ENCODE measurements around the gene CFAP54. TPM values are rescaled to one million over a fixed set of nuclear protein-coding genes. Genes with fewer than 3 reads are reported as not detected.
A peak's percentile ranks its signal among the peaks of the same experiment; 100 is the strongest.

Gene CFAP54
- total RNA-seq, 1 experiment from 2014 or later = 0.09 TPM

- peaks cover 10% of the 10 kb centered on the region for H3K4me1 Mint-ChIP-seq
- ATAC-seq = no peak
- no peaks in the 10 kb centered on the region for H3K36me3 Mint-ChIP-seq
- no peak for DNase-seq (ENCODE audit: low spot score)
- CTCF ChIA-PET = no interaction called here
- no peaks in the 10 kb centered on the region for H3K9me3 Mint-ChIP-seq
- H3K4me3 Mint-ChIP-seq = no peak overlapping the region
- POLR2A ChIA-PET = no interaction called here
- TF ChIP-seq ATF2 (CRISPR knock-in tag; IDR thresholded peaks at IDR 0.05; ENCODE audit: borderline replicate concordance, low read depth) = no peak
- no peak for TF ChIP-seq AFF4 (CRISPR knock-in tag; IDR thresholded peaks at IDR 0.05; ENCODE audit: borderline replicate concordance)
- no peak for TF ChIP-seq MAX (CRISPR knock-in tag; IDR thresholded peaks at IDR 0.05)
- no peak for TF ChIP-seq E2F1 (CRISPR knock-in tag; IDR thresholded peaks at IDR 0.05)
- no peak for TF ChIP-seq JUN (CRISPR knock-in tag; IDR thresholded peaks at IDR 0.05)
- TF ChIP-seq KAT7 (CRISPR knock-in tag; IDR thresholded peaks at IDR 0.05; ENCODE audit: borderline replicate concordance) = no peak
- no peak for TF ChIP-seq ELF4 (CRISPR knock-in tag; IDR thresholded peaks at IDR 0.05; ENCODE audit: low read depth)
- H3K27me3 Mint-ChIP-seq (ENCODE audit: low read depth) = no peaks in the 10 kb centered on the region
- H3K27ac Mint-ChIP-seq = no peak overlapping the region
These were observed 15.2 kb upstream of the CFAP54 start for GRCh38 chr12:96474206-96474605.

GRCh38 chr12:96478011-96478410 is 11.4 kb upstream of the CFAP54 start:
- ChIA-PET CTCF (interaction anchor here (1.2 kb wide), 1 partner anchor 12 kb away, joined by 5 read pairs; the partner anchor contains the start of gene CFAP54), POLR2A (interaction anchor here (0.6 kb wide), 1 partner anchor 87 kb away, joined by 5 read pairs; no protein-coding TSS in a partner anchor)
- no peaks in the 10 kb centered on the region for H3K9me3 Mint-ChIP-seq
- no peak for DNase-seq (ENCODE audit: low spot score)
- no peak for TF ChIP-seq ZNF281 (CRISPR knock-in tag; IDR thresholded peaks at IDR 0.05)
- TF ChIP-seq ATF2 (CRISPR knock-in tag; IDR thresholded peaks at IDR 0.05; ENCODE audit: borderline replicate concordance, low read depth) = no peak
- H3K27ac Mint-ChIP-seq = no peak overlapping the region; the same call in 1 of the 2 replicates
- no peak overlapping the region for H3K4me3 Mint-ChIP-seq
- peak; percentile 43; the same call in 1 of the 2 replicates for ATAC-seq
- H3K4me1 Mint-ChIP-seq = peaks cover 10% of the 10 kb centered on the region
- no peaks in the 10 kb centered on the region for H3K36me3 Mint-ChIP-seq
- H3K27me3 Mint-ChIP-seq (ENCODE audit: low read depth) = no peaks in the 10 kb centered on the region

GRCh38 chr12:96482086-96482485 is 7.3 kb upstream of the CFAP54 start:
- CTCF ChIA-PET = no interaction called here
- H3K9me3 Mint-ChIP-seq = no peaks in the 10 kb centered on the region
- DNase-seq (ENCODE audit: low spot score) (no peak), ATAC-seq (no peak)
- H3K27ac Mint-ChIP-seq = no peak overlapping the region
- H3K4me1 Mint-ChIP-seq = peaks cover 10% of the 10 kb centered on the region
- no peaks in the 10 kb centered on the region for H3K27me3 Mint-ChIP-seq (ENCODE audit: low read depth)
- no peak overlapping the region for H3K4me3 Mint-ChIP-seq
- H3K36me3 Mint-ChIP-seq = no peaks in the 10 kb centered on the region
- POLR2A ChIA-PET = no interaction called here
- no peak for TF ChIP-seq ZNF138 (CRISPR knock-in tag; conservative IDR thresholded peaks at IDR 0.05)
- TF ChIP-seq TEAD1 (CRISPR knock-in tag; IDR thresholded peaks at IDR 0.05) = no peak
- TF ChIP-seq ZNF396 (CRISPR knock-in tag; IDR thresholded peaks at IDR 0.05; ENCODE audit: borderline replicate concordance) = no peak
- no peak for TF ChIP-seq ZNF219 (CRISPR knock-in tag; IDR thresholded peaks at IDR 0.05; ENCODE audit: borderline replicate concordance)
- no peak for TF ChIP-seq MAX (CRISPR knock-in tag; IDR thresholded peaks at IDR 0.05)
- no peak for TF ChIP-seq KAT7 (CRISPR knock-in tag; IDR thresholded peaks at IDR 0.05; ENCODE audit: borderline replicate concordance)
- TF ChIP-seq TP53 (CRISPR knock-in tag; IDR thresholded peaks at IDR 0.05) = no peak
- no peak for TF ChIP-seq ELF4 (CRISPR knock-in tag; IDR thresholded peaks at IDR 0.05; ENCODE audit: low read depth)
- TF ChIP-seq IRF1 (CRISPR knock-in tag; IDR thresholded peaks at IDR 0.05) = no peak
- TF ChIP-seq ZNF512 (CRISPR knock-in tag; IDR thresholded peaks at IDR 0.05; ENCODE audit: borderline replicate concordance) = no peak
- TF ChIP-seq ZNF121 (CRISPR knock-in tag; IDR thresholded peaks at IDR 0.05) = no peak
